Ascending aorta (tissue), 2 donors: ENCODE results near the gene TRAPPC12. TPM values are rescaled to one million over a fixed set of nuclear protein-coding genes. Genes with fewer than 3 reads are reported as not detected.

Experiments used
- DNase-seq, 2 donors: peaks; one replicate each; pipeline ENCODE4 v3.0.0-alpha.2; 2019; ENCODE audit warnings: low spot score in 2 of 2
- H3K27ac ChIP-seq, 2 donors: fragments of 200-600 bp; sonication (generic); one replicate each; pipeline ENCODE4 v1.5.1; 2016 to 2017; ENCODE audit warnings: mild to moderate bottlenecking in 1 of 2
- H3K27me3 ChIP-seq: fragments of 200-600 bp; sonication (generic); one replicate; pipeline ENCODE4 v1.5.1; 2017
- H3K36me3 ChIP-seq, 2 donors: fragments of 200-600 bp; sonication (generic); one replicate each; pipeline ENCODE4 v1.5.1; 2016
- H3K4me1 ChIP-seq, 2 donors: fragments of 200-600 bp; sonication (generic); one replicate each; pipeline ENCODE4 v1.5.1; 2016 to 2017; ENCODE audit warnings: mild to moderate bottlenecking in 1 of 2
- H3K4me3 ChIP-seq, 2 donors: fragments of 200-600 bp; sonication (generic); one replicate each; pipeline ENCODE4 v1.5.1; 2016 to 2017; ENCODE audit warnings: mild to moderate bottlenecking in 1 of 2
- H3K9me3 ChIP-seq, 2 donors: fragments of 200-600 bp; sonication (generic); one replicate each; pipeline ENCODE4 v1.5.1; 2016
- CTCF ChIP-seq, 3 experiments: fragments of 200-600 bp in 2 of 3; fragments of 450-650 bp in 1 of 3; sonication (generic) in 2 of 3; IDR thresholded peaks; one replicate each; pipeline ENCODE4 v1.5.1; 2016 to 2019; ENCODE audit warnings: antibody characterized with exemption in 3 of 3, mild to moderate bottlenecking in 1 of 3, moderate library complexity in 1 of 3
- intact Hi-C: fragments of 100-400 bp; cut with DNase I; formaldehyde crosslinking; loops from one replicate; pipeline ENCODE4 v1.15.1; 2023
- total RNA-seq: library from RNA; depleted of rRNA; stranded (reverse); fragments of >200 nt; gene quantifications from one replicate; pipeline ENCODE4 v1.1.0, GENCODE V29; 2016

The TRAPPC12 gene
- total RNA-seq, 1 donor from 2014 or later = 94.0 TPM

- Histone ChIP-seq H3K27ac (no peak overlapping the region), H3K4me3 (no peak overlapping the region), H3K36me3 (peaks cover 23 to 44% of the 10 kb centered on the region in 2 donors), H3K9me3 (no peaks in the 10 kb centered on the region), H3K4me1 (peaks cover 0 to 6% of the 10 kb centered on the region in 2 donors), H3K27me3 (no peaks in the 10 kb centered on the region)
- TF ChIP-seq CTCF (IDR thresholded peaks at IDR 0.05) = no peak
- peak in 1 of 2 donors; percentile 28 for DNase-seq
- intact Hi-C loops = no loop called here
These were observed 103.9 kb downstream of the TRAPPC12 start for GRCh38 chr2:3483227-3483985.

GRCh38 chr2:3483986-3484960 lies 104.8 kb downstream of the TRAPPC12 start:
- intact Hi-C loops = no loop called here
- H3K27ac ChIP-seq = no peak overlapping the region
- peak in 1 of 2 donors; percentile 58 for DNase-seq
- no peaks in the 10 kb centered on the region for H3K27me3 ChIP-seq
- no peaks in the 10 kb centered on the region for H3K9me3 ChIP-seq
- peaks cover 0 to 6% of the 10 kb centered on the region in 2 donors for H3K4me1 ChIP-seq
- no peak for TF ChIP-seq CTCF (IDR thresholded peaks at IDR 0.05)
- H3K36me3 ChIP-seq = peaks cover 15 to 35% of the 10 kb centered on the region in 2 donors
- no peak overlapping the region for H3K4me3 ChIP-seq

GRCh38 chr2:3485166-3485565 lies 105.7 kb downstream of the TRAPPC12 start:
- Histone ChIP-seq H3K27me3 (no peaks in the 10 kb centered on the region), H3K36me3 (peaks cover 7 to 27% of the 10 kb centered on the region in 2 donors), H3K4me1 (peaks cover 0 to 6% of the 10 kb centered on the region in 2 donors), H3K27ac (no peak overlapping the region), H3K4me3 (no peak overlapping the region), H3K9me3 (no peaks in the 10 kb centered on the region)
- intact Hi-C loops = no loop called here
- no peak for TF ChIP-seq CTCF (IDR thresholded peaks at IDR 0.05)
- DNase-seq = peak in 1 of 2 donors; percentile 50

GRCh38 chr2:3486047-3487027 lies 106.8 kb downstream of the TRAPPC12 start:
- peak overlapping the region; percentile 36 to 66 for H3K27ac ChIP-seq
- no peak overlapping the region for H3K4me3 ChIP-seq
- peaks cover 7 to 26% of the 10 kb centered on the region in 2 donors for H3K36me3 ChIP-seq
- H3K9me3 ChIP-seq = no peaks in the 10 kb centered on the region
- intact Hi-C loops = no loop called here
- no peak for TF ChIP-seq CTCF (IDR thresholded peaks at IDR 0.05)
- DNase-seq = peak in 1 of 2 donors; percentile 56
- H3K4me1 ChIP-seq = peaks cover 0 to 6% of the 10 kb centered on the region in 2 donors
- no peaks in the 10 kb centered on the region for H3K27me3 ChIP-seq

GRCh38 chr2:3487028-3487425 lies 107.5 kb downstream of the TRAPPC12 start:
- intact Hi-C loops = no loop called here
- DNase-seq = peak in 1 of 2 donors; percentile 63
- Histone ChIP-seq H3K36me3 (peaks cover 2 to 19% of the 10 kb centered on the region in 2 donors), H3K27ac (peak overlapping the region; percentile 36 to 66), H3K4me3 (no peak overlapping the region), H3K4me1 (peaks cover 0 to 6% of the 10 kb centered on the region in 2 donors), H3K27me3 (no peaks in the 10 kb centered on the region), H3K9me3 (no peaks in the 10 kb centered on the region)
- TF ChIP-seq CTCF (IDR thresholded peaks at IDR 0.05) = no peak
